ENCODE results near the gene ARHGEF28.

Gene ARHGEF28

GRCh38 chr5:73644385-73644963, 18.5 kb downstream of the ARHGEF28 start:
- ATAC-seq = no peak
- TF ChIP-seq, protein P1, sequence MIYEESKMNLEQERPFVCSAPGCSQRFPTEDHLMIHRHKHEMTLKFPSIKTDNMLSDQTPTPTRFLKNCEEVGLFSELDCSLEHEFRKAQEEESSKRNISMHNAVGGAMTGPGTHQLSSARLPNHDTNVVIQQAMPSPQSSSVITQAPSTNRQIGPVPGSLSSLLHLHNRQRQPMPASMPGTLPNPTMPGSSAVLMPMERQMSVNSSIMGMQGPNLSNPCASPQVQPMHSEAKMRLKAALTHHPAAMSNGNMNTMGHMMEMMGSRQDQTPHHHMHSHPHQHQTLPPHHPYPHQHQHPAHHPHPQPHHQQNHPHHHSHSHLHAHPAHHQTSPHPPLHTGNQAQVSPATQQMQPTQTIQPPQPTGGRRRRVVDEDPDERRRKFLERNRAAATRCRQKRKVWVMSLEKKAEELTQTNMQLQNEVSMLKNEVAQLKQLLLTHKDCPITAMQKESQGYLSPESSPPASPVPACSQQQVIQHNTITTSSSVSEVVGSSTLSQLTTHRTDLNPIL (CRISPR knock-in tag; IDR thresholded peaks at IDR 0.05; ENCODE audit: low read depth) = no peak
- TF ChIP-seq CSDC2 (CRISPR knock-in tag; IDR thresholded peaks at IDR 0.05) = no peak
- no peak for TF ChIP-seq ZNF70 (CRISPR knock-in tag; IDR thresholded peaks at IDR 0.05)
- no peak for TF ChIP-seq ESRRG (CRISPR knock-in tag; IDR thresholded peaks at IDR 0.05)
- no peak for TF ChIP-seq ZFP30 (CRISPR knock-in tag; IDR thresholded peaks at IDR 0.05)
- no peak for TF ChIP-seq ISL1 (CRISPR knock-in tag; IDR thresholded peaks at IDR 0.05)
- TF ChIP-seq ZNF8 (CRISPR knock-in tag; IDR thresholded peaks at IDR 0.05) = no peak

DNA sequence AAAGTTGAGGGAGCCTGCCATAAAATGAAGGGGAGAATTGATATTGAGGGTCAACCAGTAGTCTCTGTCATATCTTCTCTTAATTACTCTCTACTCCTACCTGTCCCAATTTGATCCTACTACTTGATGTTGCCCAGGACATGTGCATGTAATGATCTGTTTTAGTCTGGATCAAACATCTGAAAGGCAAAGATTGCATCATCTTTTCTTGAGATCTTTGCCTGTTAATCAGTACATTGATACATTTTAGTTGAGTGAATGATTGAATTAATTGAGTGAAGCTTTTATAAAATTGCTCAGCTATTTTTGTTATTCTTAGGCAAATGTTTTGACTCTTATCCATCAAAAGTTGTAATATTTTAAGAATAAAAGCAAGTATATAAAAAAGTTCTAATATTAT, 21.7 kb downstream of the ARHGEF28 start:
- no peak for ATAC-seq
- TF ChIP-seq, protein P2, sequence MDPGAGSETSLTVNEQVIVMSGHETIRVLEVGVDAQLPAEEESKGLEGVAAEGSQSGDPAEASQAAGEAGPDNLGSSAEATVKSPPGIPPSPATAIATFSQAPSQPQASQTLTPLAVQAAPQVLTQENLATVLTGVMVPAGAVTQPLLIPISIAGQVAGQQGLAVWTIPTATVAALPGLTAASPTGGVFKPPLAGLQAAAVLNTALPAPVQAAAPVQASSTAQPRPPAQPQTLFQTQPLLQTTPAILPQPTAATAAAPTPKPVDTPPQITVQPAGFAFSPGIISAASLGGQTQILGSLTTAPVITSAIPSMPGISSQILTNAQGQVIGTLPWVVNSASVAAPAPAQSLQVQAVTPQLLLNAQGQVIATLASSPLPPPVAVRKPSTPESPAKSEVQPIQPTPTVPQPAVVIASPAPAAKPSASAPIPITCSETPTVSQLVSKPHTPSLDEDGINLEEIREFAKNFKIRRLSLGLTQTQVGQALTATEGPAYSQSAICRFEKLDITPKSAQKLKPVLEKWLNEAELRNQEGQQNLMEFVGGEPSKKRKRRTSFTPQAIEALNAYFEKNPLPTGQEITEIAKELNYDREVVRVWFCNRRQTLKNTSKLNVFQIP (CRISPR knock-in tag; IDR thresholded peaks at IDR 0.05; ENCODE audit: borderline replicate concordance, low read depth) = no peak
- TF ChIP-seq OSR1 (CRISPR knock-in tag; IDR thresholded peaks at IDR 0.05) (no peak), TOX (CRISPR knock-in tag; IDR thresholded peaks at IDR 0.05; ENCODE audit: borderline replicate concordance) (no peak), ARNTL (CRISPR knock-in tag; IDR thresholded peaks at IDR 0.05; ENCODE audit: borderline replicate concordance, low read depth) (no peak), SNAI2 (CRISPR knock-in tag; IDR thresholded peaks at IDR 0.05) (no peak), RARB (CRISPR knock-in tag; IDR thresholded peaks at IDR 0.05) (no peak), ESRRG (CRISPR knock-in tag; IDR thresholded peaks at IDR 0.05) (no peak), ZFP30 (CRISPR knock-in tag; IDR thresholded peaks at IDR 0.05) (no peak), ZFP3 (CRISPR knock-in tag; IDR thresholded peaks at IDR 0.05) (no peak)
- TF ChIP-seq, protein P3, sequence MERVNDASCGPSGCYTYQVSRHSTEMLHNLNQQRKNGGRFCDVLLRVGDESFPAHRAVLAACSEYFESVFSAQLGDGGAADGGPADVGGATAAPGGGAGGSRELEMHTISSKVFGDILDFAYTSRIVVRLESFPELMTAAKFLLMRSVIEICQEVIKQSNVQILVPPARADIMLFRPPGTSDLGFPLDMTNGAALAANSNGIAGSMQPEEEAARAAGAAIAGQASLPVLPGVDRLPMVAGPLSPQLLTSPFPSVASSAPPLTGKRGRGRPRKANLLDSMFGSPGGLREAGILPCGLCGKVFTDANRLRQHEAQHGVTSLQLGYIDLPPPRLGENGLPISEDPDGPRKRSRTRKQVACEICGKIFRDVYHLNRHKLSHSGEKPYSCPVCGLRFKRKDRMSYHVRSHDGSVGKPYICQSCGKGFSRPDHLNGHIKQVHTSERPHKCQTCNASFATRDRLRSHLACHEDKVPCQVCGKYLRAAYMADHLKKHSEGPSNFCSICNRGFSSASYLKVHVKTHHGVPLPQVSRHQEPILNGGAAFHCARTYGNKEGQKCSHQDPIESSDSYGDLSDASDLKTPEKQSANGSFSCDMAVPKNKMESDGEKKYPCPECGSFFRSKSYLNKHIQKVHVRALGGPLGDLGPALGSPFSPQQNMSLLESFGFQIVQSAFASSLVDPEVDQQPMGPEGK (CRISPR knock-in tag; IDR thresholded peaks at IDR 0.05; ENCODE audit: borderline replicate concordance) = no peak
- TF ChIP-seq, protein P1 (CRISPR knock-in tag; IDR thresholded peaks at IDR 0.05; ENCODE audit: low read depth) = no peak

- no peak for ATAC-seq
- TF ChIP-seq RARB (CRISPR knock-in tag; IDR thresholded peaks at IDR 0.05) (no peak), ZC3H10 (CRISPR knock-in tag; IDR thresholded peaks at IDR 0.05) (no peak)
- TF ChIP-seq, protein P4, sequence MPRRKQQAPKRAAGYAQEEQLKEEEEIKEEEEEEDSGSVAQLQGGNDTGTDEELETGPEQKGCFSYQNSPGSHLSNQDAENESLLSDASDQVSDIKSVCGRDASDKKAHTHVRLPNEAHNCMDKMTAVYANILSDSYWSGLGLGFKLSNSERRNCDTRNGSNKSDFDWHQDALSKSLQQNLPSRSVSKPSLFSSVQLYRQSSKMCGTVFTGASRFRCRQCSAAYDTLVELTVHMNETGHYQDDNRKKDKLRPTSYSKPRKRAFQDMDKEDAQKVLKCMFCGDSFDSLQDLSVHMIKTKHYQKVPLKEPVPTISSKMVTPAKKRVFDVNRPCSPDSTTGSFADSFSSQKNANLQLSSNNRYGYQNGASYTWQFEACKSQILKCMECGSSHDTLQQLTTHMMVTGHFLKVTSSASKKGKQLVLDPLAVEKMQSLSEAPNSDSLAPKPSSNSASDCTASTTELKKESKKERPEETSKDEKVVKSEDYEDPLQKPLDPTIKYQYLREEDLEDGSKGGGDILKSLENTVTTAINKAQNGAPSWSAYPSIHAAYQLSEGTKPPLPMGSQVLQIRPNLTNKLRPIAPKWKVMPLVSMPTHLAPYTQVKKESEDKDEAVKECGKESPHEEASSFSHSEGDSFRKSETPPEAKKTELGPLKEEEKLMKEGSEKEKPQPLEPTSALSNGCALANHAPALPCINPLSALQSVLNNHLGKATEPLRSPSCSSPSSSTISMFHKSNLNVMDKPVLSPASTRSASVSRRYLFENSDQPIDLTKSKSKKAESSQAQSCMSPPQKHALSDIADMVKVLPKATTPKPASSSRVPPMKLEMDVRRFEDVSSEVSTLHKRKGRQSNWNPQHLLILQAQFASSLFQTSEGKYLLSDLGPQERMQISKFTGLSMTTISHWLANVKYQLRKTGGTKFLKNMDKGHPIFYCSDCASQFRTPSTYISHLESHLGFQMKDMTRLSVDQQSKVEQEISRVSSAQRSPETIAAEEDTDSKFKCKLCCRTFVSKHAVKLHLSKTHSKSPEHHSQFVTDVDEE (CRISPR knock-in tag; IDR thresholded peaks at IDR 0.05) = no peak
These were observed 22.5 kb downstream of the ARHGEF28 start for GRCh38 chr5:73648515-73648914.

- ATAC-seq = no peak
- TF ChIP-seq ZNF8 (CRISPR knock-in tag; IDR thresholded peaks at IDR 0.05) = no peak
- TF ChIP-seq CSDC2 (CRISPR knock-in tag; IDR thresholded peaks at IDR 0.05) = no peak
- TF ChIP-seq CSRNP3 (CRISPR knock-in tag; IDR thresholded peaks at IDR 0.05) = no peak
- TF ChIP-seq, protein P4 (CRISPR knock-in tag; IDR thresholded peaks at IDR 0.05) = no peak
- TF ChIP-seq BACH2 (CRISPR knock-in tag; IDR thresholded peaks at IDR 0.05; ENCODE audit: borderline replicate concordance) = no peak
- no peak for TF ChIP-seq TOX (CRISPR knock-in tag; IDR thresholded peaks at IDR 0.05; ENCODE audit: borderline replicate concordance)
- no peak for TF ChIP-seq ZFP30 (CRISPR knock-in tag; IDR thresholded peaks at IDR 0.05)
- TF ChIP-seq, protein P2 (CRISPR knock-in tag; IDR thresholded peaks at IDR 0.05; ENCODE audit: borderline replicate concordance, low read depth) = no peak
- TF ChIP-seq PPARA (CRISPR knock-in tag; IDR thresholded peaks at IDR 0.05; ENCODE audit: borderline replicate concordance) = no peak
- TF ChIP-seq ZNF70 (CRISPR knock-in tag; IDR thresholded peaks at IDR 0.05) = no peak
These were observed 23.9 kb downstream of the ARHGEF28 start for GRCh38 chr5:73649926-73650325.
